Thyroid gland (tissue), 4 donors: ENCODE results near the gene CDH2. TPM values are rescaled to one million over a fixed set of nuclear protein-coding genes. Genes with fewer than 3 reads are reported as not detected.
A peak's percentile ranks its signal among the peaks of the same experiment; 100 is the strongest.

Source experiments
- DNase-seq, 2 donors: peaks; one replicate each; pipeline ENCODE4 v3.0.0-alpha.2; 2019
- H3K27ac ChIP-seq, 3 donors: fragments of 200-600 bp; sonication (generic); 1 replicate in 2 of 3; 2 replicates in 1 of 3; pipeline ENCODE4 v1.5.1; 2016 to 2019; ENCODE audit warnings: mild to moderate bottlenecking in 1 of 3, moderate library complexity in 1 of 3
- H3K27me3 ChIP-seq: fragments of 200-600 bp; sonication (generic); one replicate; pipeline ENCODE4 v1.5.1; 2019
- H3K36me3 ChIP-seq, 2 donors: fragments of 200-600 bp; sonication (generic); one replicate each; pipeline ENCODE4 v1.5.1; 2016 to 2019
- H3K4me1 ChIP-seq, 2 donors: fragments of 200-600 bp; sonication (generic); one replicate each; pipeline ENCODE4 v1.5.1; 2017 to 2019
- H3K4me3 ChIP-seq, 3 donors: fragments of 200-600 bp; sonication (generic); replicated peaks in 1 of 3; 1 replicate in 2 of 3; 2 replicates in 1 of 3; pipeline ENCODE4 v1.5.1; 2016; ENCODE audit warnings: mild to moderate bottlenecking in 1 of 3
- H3K9me3 ChIP-seq: fragments of 200-600 bp; sonication (generic); one replicate; pipeline ENCODE4 v1.5.1; 2017
- POLR2A ChIP-seq, 2 donors: fragments of 450-650 bp; IDR thresholded peaks; one replicate each; pipeline ENCODE4 v1.6.1; 2017; ENCODE audit warnings: antibody characterized with exemption in 2 of 2, mild to moderate bottlenecking in 2 of 2, moderate library complexity in 1 of 2
- WGBS, 2 donors: methylation state at CpG; one replicate each; pipeline ENCODE4 v1.1.5; 2017; 5-methylcytosine and 5-hydroxymethylcytosine counted together
- intact Hi-C: fragments of 100-400 bp; cut with DNase I; formaldehyde crosslinking; loops from one replicate; pipeline ENCODE4 v1.15.1; 2023
- total RNA-seq, 4 donors: library from RNA; depleted of rRNA; stranded (reverse); fragments of >200 nt; gene quantifications; one replicate each; pipeline ENCODE4 v1.2.3, GENCODE V29; 2016
- TF ChIP-seq, protein P1 (sequence below), 6 experiments: fragments of 200-600 bp in 3 of 6; fragments of 450-650 bp in 3 of 6; sonication (generic) in 3 of 6; IDR thresholded peaks; one replicate each; pipeline ENCODE4 v1.5.1; 2016 to 2019; ENCODE audit warnings: antibody characterized with exemption in 6 of 6, mild to moderate bottlenecking in 2 of 6, inconsistent platforms in 1 of 6, moderate library complexity in 1 of 6

The CDH2 gene
- total RNA-seq, 4 donors from 2014 or later = 0.78 to 7.9 (median 3.3) TPM

DNA sequence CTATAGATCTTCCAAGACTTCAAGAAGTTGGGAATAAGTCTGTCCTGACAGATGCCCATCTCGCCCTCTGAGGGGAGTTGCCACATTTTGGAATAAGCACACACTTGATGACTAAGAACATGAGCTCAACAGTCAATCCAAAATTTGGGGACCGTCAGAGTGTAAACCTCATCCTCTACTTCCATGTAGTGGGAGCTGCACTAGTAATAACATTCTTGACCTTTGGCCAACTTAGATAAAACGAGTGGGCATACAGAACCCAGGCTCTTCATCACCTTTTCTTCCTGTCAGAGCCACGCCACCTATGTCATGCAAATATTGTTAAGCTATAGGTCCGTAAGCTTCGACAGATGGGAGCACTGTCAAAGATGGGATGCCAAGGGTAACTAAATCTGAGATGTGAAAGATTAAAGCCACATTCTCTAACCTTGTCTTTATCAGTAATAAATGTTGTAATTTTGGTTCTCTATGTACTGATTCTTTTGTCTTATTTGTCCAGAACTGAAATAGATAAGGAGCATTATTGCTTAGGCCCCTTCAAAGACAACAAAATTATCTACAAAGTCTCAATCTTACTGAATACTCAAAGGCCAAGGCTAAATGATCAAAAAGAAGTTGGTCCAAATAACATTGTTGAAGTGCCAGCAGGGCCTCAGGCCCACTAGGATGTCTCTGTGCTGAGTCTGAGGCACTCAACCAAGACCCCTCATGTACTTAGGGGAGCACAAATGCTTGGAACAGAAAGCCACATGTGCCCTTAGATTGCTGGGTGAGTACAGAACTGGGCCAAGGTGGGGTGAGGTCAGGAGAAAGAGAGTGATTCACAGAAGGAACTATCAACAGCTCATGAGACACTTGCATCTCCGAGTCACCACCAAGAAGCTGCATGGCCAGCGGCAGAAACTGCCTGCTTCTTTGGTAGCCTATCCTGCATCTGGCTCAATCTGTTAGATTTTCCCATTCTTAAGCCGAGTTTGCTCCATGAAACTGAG lies 15.0 kb downstream of the CDH2 start:
- Histone ChIP-seq H3K36me3 (no peaks in the 10 kb centered on the region), H3K9me3 (no peaks in the 10 kb centered on the region), H3K27ac (peak overlapping the region in 1 of 3 donors; percentile 3), H3K4me3 (no peak overlapping the region), H3K27me3 (no peaks in the 10 kb centered on the region), H3K4me1 (peaks cover 0 to 6% of the 10 kb centered on the region in 2 donors)
- DNase-seq = peak in 1 of 2 donors; percentile 14
- intact Hi-C loops = no loop called here
- 82 to 84% methylated on average over 9 of the region's 9 CpGs for WGBS, 2 donors
- TF ChIP-seq, protein P1, sequence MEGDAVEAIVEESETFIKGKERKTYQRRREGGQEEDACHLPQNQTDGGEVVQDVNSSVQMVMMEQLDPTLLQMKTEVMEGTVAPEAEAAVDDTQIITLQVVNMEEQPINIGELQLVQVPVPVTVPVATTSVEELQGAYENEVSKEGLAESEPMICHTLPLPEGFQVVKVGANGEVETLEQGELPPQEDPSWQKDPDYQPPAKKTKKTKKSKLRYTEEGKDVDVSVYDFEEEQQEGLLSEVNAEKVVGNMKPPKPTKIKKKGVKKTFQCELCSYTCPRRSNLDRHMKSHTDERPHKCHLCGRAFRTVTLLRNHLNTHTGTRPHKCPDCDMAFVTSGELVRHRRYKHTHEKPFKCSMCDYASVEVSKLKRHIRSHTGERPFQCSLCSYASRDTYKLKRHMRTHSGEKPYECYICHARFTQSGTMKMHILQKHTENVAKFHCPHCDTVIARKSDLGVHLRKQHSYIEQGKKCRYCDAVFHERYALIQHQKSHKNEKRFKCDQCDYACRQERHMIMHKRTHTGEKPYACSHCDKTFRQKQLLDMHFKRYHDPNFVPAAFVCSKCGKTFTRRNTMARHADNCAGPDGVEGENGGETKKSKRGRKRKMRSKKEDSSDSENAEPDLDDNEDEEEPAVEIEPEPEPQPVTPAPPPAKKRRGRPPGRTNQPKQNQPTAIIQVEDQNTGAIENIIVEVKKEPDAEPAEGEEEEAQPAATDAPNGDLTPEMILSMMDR (IDR thresholded peaks at IDR 0.05) = no peak
- TF ChIP-seq POLR2A (IDR thresholded peaks at IDR 0.05) = no peak

DNA sequence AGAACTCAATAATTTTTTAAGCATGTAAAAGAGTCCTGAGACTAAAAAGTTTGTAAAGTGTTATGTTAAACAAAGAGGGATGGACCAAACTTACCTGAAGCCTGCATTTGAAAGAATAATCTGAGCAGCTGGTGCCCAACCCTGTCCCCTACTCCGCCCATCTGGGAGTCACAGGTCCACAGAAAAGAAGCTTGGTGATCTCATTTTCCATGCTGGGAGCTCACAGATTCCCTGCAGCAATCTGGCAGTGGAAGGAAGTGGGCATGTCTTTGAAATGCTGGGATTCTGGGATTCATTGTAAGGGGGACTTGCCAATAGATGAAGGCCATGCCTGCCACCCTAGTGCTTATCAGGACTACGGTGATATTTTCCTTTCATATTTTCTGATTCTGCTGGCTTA lies 17.9 kb downstream of the CDH2 start:
- H3K9me3 ChIP-seq = no peaks in the 10 kb centered on the region
- no peak overlapping the region for H3K4me3 ChIP-seq
- peaks cover 0 to 6% of the 10 kb centered on the region in 2 donors for H3K4me1 ChIP-seq
- TF ChIP-seq, protein P1 (IDR thresholded peaks at IDR 0.05) = no peak
- TF ChIP-seq POLR2A (IDR thresholded peaks at IDR 0.05) = no peak
- WGBS, 2 donors = 80 to 89% methylated on average over 2 of the region's 2 CpGs
- intact Hi-C loops = no loop called here
- no peak overlapping the region for H3K27ac ChIP-seq
- DNase-seq = no peak
- no peaks in the 10 kb centered on the region for H3K27me3 ChIP-seq
- no peaks in the 10 kb centered on the region for H3K36me3 ChIP-seq

DNA sequence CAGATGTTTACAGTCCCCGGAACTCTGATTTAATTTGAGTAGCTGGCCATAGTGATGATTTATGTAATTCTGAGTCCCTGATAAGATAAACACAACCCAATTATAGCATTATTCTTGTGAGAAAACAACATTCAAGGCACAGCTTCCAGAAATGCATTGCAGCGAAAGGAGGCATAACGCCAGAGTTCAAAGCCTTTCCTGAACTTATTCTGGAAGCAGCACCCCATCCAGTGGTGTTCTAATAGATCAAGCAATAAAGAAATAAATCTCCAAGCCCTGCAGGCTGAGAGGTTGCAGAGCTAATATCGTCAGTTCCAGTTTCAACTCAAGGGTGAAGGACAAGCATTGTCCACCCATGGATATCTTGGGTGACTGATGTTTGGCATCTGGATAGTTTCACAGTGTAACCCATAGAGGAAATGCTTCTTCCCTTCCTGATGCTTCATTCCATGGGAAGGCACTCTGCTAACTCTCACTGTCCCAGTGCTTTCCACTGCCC lies 18.8 kb downstream of the CDH2 start:
- no peak for TF ChIP-seq POLR2A (IDR thresholded peaks at IDR 0.05)
- TF ChIP-seq, protein P1 (IDR thresholded peaks at IDR 0.05) = no peak
- intact Hi-C loops = no loop called here
- Histone ChIP-seq H3K27me3 (no peaks in the 10 kb centered on the region), H3K36me3 (no peaks in the 10 kb centered on the region), H3K4me3 (no peak overlapping the region), H3K9me3 (no peaks in the 10 kb centered on the region), H3K4me1 (peaks cover 0 to 6% of the 10 kb centered on the region in 2 donors), H3K27ac (no peak overlapping the region)
- 67 to 71% methylated on average over 4 of the region's 4 CpGs for WGBS, 2 donors
- DNase-seq = no peak

DNA sequence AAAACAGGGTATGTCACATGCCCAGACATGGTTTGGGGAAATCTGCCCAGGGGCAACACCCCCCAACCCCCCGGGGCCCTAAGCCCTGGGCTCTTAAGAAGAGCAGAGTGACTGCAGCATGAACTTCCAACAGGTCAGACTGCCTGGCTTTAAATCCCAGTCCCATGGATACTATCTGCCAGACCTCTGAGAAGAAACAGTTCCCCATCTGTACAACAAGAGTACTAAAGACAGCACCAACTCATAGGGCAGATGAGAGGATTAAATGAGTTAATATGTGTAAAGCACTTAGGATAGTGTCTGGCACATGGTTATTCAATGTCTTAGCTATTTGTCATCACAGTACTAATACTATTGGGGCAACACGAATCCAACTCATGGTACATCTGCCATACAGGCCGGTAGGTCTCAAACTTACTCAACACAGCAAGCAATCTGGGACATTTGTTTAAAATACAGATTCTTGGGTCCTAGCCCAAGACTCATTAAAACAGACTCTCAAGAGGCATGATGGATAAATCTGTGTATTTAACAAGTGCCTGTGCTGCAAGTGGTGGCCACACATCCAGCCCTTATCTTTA lies 23.4 kb downstream of the CDH2 start:
- TF ChIP-seq, protein P1 (IDR thresholded peaks at IDR 0.05) = no peak
- TF ChIP-seq POLR2A (IDR thresholded peaks at IDR 0.05) = no peak
- 62 to 70% methylated on average over 3 of the region's 3 CpGs for WGBS, 2 donors

More for the DNA sequence above, 23.4 kb downstream of the CDH2 start:
- Histone ChIP-seq H3K27ac (no peak overlapping the region), H3K36me3 (no peaks in the 10 kb centered on the region), H3K4me1 (peaks cover 4 to 9% of the 10 kb centered on the region in 2 donors), H3K4me3 (no peak overlapping the region), H3K27me3 (no peaks in the 10 kb centered on the region), H3K9me3 (no peaks in the 10 kb centered on the region)
- intact Hi-C loops = no loop called here
- no peak for DNase-seq
